Neural progenitor cell (in vitro differentiated cells): ENCODE measurements around the gene DSCAML1. TPM values are rescaled to one million over a fixed set of nuclear protein-coding genes. Genes with fewer than 3 reads are reported as not detected.

ENCODE experiments used
- DNase-seq: peaks from one replicate; pipeline ENCODE4 v3.0.0-alpha.2; 2016; ENCODE audit warnings: low spot score
- H2AFZ ChIP-seq: fragments of 200-600 bp; sonication (generic); replicated peaks from 2 replicates; pipeline ENCODE4 v1.6.1; 2016; ENCODE audit warnings: antibody characterized with exemption
- H3F3A ChIP-seq: fragments of 200-600 bp; sonication (generic); 2 replicates; pipeline ENCODE4 v1.6.1; 2016; ENCODE audit warnings: antibody characterized with exemption, low read depth
- H3K27ac ChIP-seq: fragments of 200-600 bp; sonication (generic); 2 replicates; pipeline ENCODE4 v1.5.1; 2016; ENCODE audit warnings: mild to moderate bottlenecking
- H3K27me3 ChIP-seq: fragments of 200-600 bp; sonication (generic); 2 replicates; pipeline ENCODE4 v1.6.1; 2016; ENCODE audit warnings: mild to moderate bottlenecking, moderate library complexity
- H3K36me3 ChIP-seq: fragments of 200-600 bp; sonication (generic); 2 replicates; pipeline ENCODE4 v1.5.1; 2016
- H3K4me1 ChIP-seq: fragments of 200-600 bp; sonication (generic); 2 replicates; pipeline ENCODE4 v1.6.1; 2016; ENCODE audit warnings: mixed run types
- H3K4me2 ChIP-seq: fragments of 200-600 bp; sonication (generic); 2 replicates; pipeline ENCODE4 v1.6.1; 2016
- H3K4me3 ChIP-seq: fragments of 200-600 bp; sonication (generic); 2 replicates; pipeline ENCODE4 v1.5.1; 2016
- H3K79me2 ChIP-seq: fragments of 200-600 bp; sonication (generic); 2 replicates; pipeline ENCODE4 v1.6.1; 2016; ENCODE audit warnings: low read depth
- H3K9ac ChIP-seq: fragments of 200-600 bp; sonication (generic); 2 replicates; pipeline ENCODE4 v1.6.1; 2016
- H3K9me3 ChIP-seq: fragments of 200-600 bp; sonication (generic); 2 replicates; pipeline ENCODE4 v1.5.1; 2016; ENCODE audit warnings: low read depth
- H4K20me1 ChIP-seq: fragments of 200-600 bp; sonication (generic); 2 replicates; pipeline ENCODE4 v1.6.1; 2016; ENCODE audit warnings: low read depth
- H3K27ac Mint-ChIP-seq: 3 replicates; pipeline ENCODE4 v1.8.0; 2021; ENCODE audit warnings: mixed read lengths
- H3K27me3 Mint-ChIP-seq: 2 replicates; pipeline ENCODE4 v1.8.0; 2022; ENCODE audit warnings: low read depth, mild to moderate bottlenecking, inconsistent platforms, moderate library complexity, mixed read lengths; ENCODE audit not compliant: insufficient read depth
- H3K36me3 Mint-ChIP-seq: 3 replicates; pipeline ENCODE4 v1.8.0; 2021; ENCODE audit warnings: mixed read lengths
- H3K4me1 Mint-ChIP-seq: 3 replicates; pipeline ENCODE4 v1.8.0; 2021; ENCODE audit warnings: mixed read lengths
- H3K4me3 Mint-ChIP-seq: 3 replicates; pipeline ENCODE4 v1.8.0; 2021; ENCODE audit warnings: mild to moderate bottlenecking, moderate library complexity, mixed read lengths
- H3K9me3 Mint-ChIP-seq: 3 replicates; pipeline ENCODE4 v1.8.0; 2020; ENCODE audit warnings: mixed read lengths
- EZH2 ChIP-seq: fragments of 200-600 bp; sonication (generic); IDR thresholded peaks from 2 replicates; pipeline ENCODE4 v1.6.1; 2017; ENCODE audit warnings: antibody characterized with exemption, mild to moderate bottlenecking, moderate library complexity
- EZH2phosphoT487 ChIP-seq: fragments of 200-600 bp; sonication (generic); IDR thresholded peaks from 2 replicates; pipeline ENCODE4 v1.6.1; 2017; ENCODE audit warnings: antibody characterized with exemption
- total RNA-seq: library from RNA; depleted of rRNA; stranded (reverse); fragments of >200 nt; gene quantifications from 2 replicates; pipeline ENCODE4 v1.2.3, GENCODE V29; 2015; ENCODE audit warnings: low replicate concordance
- TF ChIP-seq, protein P1 (sequence below): fragments of 200-600 bp; sonication (generic); IDR thresholded peaks from 2 replicates; pipeline ENCODE4 v1.5.1; 2017; ENCODE audit warnings: antibody characterized with exemption, mild to moderate bottlenecking

The DSCAML1 gene
- total RNA-seq, 1 donor from 2014 or later = 0.06 TPM

DNA sequence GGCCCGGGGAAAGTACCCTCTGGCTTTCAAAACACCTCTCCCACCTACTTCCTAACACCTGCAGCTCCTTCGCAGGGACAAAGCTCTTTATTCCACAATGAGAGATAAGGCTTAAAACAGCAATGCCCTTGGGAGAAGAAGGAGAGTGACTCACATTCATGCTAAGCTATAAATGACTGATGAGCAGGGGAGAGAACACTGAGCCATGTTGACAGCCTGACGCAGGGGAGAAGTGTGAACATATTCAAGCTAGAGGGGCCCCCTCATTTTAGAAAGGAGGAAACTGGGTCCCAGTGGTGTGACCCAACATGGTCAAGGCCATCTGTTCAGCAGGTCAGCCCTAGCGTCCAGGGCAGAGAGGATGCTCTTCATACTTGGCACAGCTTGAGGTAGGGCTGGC, 171.8 kb downstream of the DSCAML1 start:
- H3K9ac ChIP-seq = no peak overlapping the region
- H3K9me3 Mint-ChIP-seq = peaks cover 3% of the 10 kb centered on the region
- H3K27me3 ChIP-seq = no peaks in the 10 kb centered on the region
- no peaks in the 10 kb centered on the region for H4K20me1 ChIP-seq
- peaks cover 10% of the 10 kb centered on the region for H3K4me1 Mint-ChIP-seq
- no peak overlapping the region for H3K27ac Mint-ChIP-seq
- H3K4me3 Mint-ChIP-seq = no peak overlapping the region
- TF ChIP-seq EZH2 (no peak), EZH2phosphoT487 (no peak)
- TF ChIP-seq, protein P1, sequence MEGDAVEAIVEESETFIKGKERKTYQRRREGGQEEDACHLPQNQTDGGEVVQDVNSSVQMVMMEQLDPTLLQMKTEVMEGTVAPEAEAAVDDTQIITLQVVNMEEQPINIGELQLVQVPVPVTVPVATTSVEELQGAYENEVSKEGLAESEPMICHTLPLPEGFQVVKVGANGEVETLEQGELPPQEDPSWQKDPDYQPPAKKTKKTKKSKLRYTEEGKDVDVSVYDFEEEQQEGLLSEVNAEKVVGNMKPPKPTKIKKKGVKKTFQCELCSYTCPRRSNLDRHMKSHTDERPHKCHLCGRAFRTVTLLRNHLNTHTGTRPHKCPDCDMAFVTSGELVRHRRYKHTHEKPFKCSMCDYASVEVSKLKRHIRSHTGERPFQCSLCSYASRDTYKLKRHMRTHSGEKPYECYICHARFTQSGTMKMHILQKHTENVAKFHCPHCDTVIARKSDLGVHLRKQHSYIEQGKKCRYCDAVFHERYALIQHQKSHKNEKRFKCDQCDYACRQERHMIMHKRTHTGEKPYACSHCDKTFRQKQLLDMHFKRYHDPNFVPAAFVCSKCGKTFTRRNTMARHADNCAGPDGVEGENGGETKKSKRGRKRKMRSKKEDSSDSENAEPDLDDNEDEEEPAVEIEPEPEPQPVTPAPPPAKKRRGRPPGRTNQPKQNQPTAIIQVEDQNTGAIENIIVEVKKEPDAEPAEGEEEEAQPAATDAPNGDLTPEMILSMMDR = no peak
- no peaks in the 10 kb centered on the region for H3K79me2 ChIP-seq
- H3F3A ChIP-seq = no peaks in the 10 kb centered on the region
- no peaks in the 10 kb centered on the region for H3K36me3 ChIP-seq
- no peak overlapping the region for H2AFZ ChIP-seq
- H3K4me1 ChIP-seq = no peaks in the 10 kb centered on the region
- DNase-seq = no peak
- H3K27ac ChIP-seq = no peak overlapping the region
- H3K9me3 ChIP-seq = no peaks in the 10 kb centered on the region
- H3K4me3 ChIP-seq = no peak overlapping the region
- H3K27me3 Mint-ChIP-seq = peaks cover 12% of the 10 kb centered on the region
- no peak overlapping the region for H3K4me2 ChIP-seq
- H3K36me3 Mint-ChIP-seq = no peaks in the 10 kb centered on the region

GRCh38 chr11:117623831-117624271, 173.2 kb downstream of the DSCAML1 start:
- Histone ChIP-seq H2AFZ (no peak overlapping the region), H3K4me3 (no peak overlapping the region), H3K4me1 (no peaks in the 10 kb centered on the region), H3K4me2 (no peak overlapping the region), H4K20me1 (no peaks in the 10 kb centered on the region), H3K9me3 (no peaks in the 10 kb centered on the region), H3K27me3 (no peaks in the 10 kb centered on the region), H3K36me3 (no peaks in the 10 kb centered on the region), H3K27ac (no peak overlapping the region), H3F3A (no peaks in the 10 kb centered on the region), H3K9ac (no peak overlapping the region), H3K79me2 (no peaks in the 10 kb centered on the region)
- H3K36me3 Mint-ChIP-seq = no peaks in the 10 kb centered on the region
- peaks cover 15% of the 10 kb centered on the region for H3K4me1 Mint-ChIP-seq
- no peak overlapping the region for H3K27ac Mint-ChIP-seq
- H3K4me3 Mint-ChIP-seq = no peak overlapping the region
- H3K27me3 Mint-ChIP-seq = peaks cover 13% of the 10 kb centered on the region
- no peak for DNase-seq
- TF ChIP-seq EZH2 (no peak), EZH2phosphoT487 (no peak)
- TF ChIP-seq, protein P1 = no peak
- H3K9me3 Mint-ChIP-seq = peaks cover 3% of the 10 kb centered on the region

GRCh38 chr11:117621226-117621625, 175.8 kb downstream of the DSCAML1 start:
- no peaks in the 10 kb centered on the region for H3F3A ChIP-seq
- no peak overlapping the region for H3K27ac ChIP-seq
- Mint-ChIP-seq H3K36me3 (no peaks in the 10 kb centered on the region), H3K9me3 (peaks cover 3% of the 10 kb centered on the region), H3K4me1 (peaks cover 31% of the 10 kb centered on the region), H3K27ac (no peak overlapping the region), H3K4me3 (no peak overlapping the region), H3K27me3 (peaks cover 4% of the 10 kb centered on the region)
- no peak overlapping the region for H2AFZ ChIP-seq
- no peaks in the 10 kb centered on the region for H3K79me2 ChIP-seq
- H3K9ac ChIP-seq = no peak overlapping the region
- H3K4me2 ChIP-seq = no peak overlapping the region
- H3K36me3 ChIP-seq = no peaks in the 10 kb centered on the region
- no peak for DNase-seq
- TF ChIP-seq, protein P1 = peak; percentile 55
- TF ChIP-seq EZH2phosphoT487 (no peak), EZH2 (no peak)
- H3K9me3 ChIP-seq = no peaks in the 10 kb centered on the region
- no peaks in the 10 kb centered on the region for H4K20me1 ChIP-seq
- no peaks in the 10 kb centered on the region for H3K4me1 ChIP-seq
- no peak overlapping the region for H3K4me3 ChIP-seq
- no peaks in the 10 kb centered on the region for H3K27me3 ChIP-seq
